LHCN-M2 (cell line): Measurements from ENCODE around the gene SLIT1. TPM values are rescaled to one million over a fixed set of nuclear protein-coding genes. Genes with fewer than 3 reads are reported as not detected.

Experiments
- DNase-seq: peaks from one replicate; pipeline ENCODE4 v3.0.0-alpha.2; 2012; ENCODE audit warnings: low read depth
- total RNA-seq: library from RNA; depleted of rRNA; stranded (reverse); fragments of >200 nt; gene quantifications from 2 replicates; pipeline ENCODE4 v1.2.3, GENCODE V29; 2014

The SLIT1 gene
- total RNA-seq, 1 experiment from 2014 or later: under 0.01 TPM

GRCh38 chr10:97065128-97065527 lies 120.6 kb downstream of the SLIT1 start:
- no peak for DNase-seq

DNA sequence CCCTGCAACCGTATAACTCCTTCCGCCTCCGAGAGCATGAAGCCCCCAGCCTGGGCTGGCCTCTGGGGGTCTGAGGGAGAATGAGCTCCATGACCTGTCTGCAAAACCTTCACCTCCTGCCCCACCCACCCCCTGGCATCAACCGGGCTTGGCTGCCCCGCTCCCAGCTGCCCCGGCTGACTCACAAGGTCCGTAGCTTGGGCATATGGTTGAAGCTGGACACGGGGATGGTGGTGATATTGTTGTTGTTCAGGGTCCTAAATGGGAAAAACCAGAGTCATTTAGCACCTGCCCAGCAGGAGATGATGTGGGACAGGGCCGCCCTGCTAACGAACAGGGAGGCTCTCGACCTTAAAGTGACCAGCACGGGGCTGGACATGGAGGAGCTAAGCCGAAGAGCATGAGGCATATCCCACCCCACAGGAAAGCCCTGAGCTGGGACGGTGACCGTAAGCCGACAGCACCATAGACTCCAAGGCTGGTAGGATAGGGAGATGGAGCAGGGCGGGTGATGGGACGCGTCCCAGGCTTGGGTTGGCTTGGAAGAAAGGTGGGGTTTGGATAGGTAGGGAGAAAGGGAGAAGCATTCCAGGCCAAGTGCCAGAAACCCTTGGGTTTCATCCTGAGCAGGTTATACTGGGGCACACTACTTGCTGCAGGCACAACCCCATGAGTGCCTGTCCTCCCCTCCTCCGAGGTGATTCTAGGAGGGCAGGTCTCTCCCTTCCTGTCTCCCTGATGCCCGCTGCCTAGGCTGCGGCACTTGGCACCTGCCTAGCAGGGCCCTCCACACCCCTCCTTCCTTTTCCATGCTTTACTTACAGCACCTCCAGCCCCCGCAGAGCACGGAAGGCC lies 121.5 kb downstream of the SLIT1 start:
- DNase-seq: no peak

- DNase-seq: no peak
Observed at GRCh38 chr10:97063271-97063982, 122.3 kb downstream of the SLIT1 start.

GRCh38 chr10:97062456-97062855 lies 123.3 kb downstream of the SLIT1 start:
- DNase-seq: no peak

DNA sequence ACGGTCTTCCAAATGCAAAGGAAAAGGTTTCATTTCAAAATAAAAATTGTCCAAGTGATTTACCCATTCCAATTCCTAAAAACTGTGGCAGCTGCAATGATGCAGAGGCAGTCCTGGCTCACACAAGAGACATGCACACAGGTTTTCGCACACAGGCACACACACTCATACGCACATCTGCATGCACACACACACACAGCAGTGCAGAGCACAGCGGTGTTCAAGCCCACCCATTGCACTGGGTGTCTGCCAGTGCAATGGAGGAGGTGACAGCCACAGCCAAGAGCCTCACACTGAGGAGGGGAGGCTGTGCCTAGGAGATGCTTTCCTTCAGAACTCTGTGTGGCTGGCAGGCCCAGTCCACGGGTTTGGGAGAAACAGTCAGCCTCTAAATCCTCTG lies 123.7 kb downstream of the SLIT1 start:
- no peak for DNase-seq

GRCh38 chr10:97061423-97061822 lies 124.3 kb downstream of the SLIT1 start:
- no peak for DNase-seq

DNA sequence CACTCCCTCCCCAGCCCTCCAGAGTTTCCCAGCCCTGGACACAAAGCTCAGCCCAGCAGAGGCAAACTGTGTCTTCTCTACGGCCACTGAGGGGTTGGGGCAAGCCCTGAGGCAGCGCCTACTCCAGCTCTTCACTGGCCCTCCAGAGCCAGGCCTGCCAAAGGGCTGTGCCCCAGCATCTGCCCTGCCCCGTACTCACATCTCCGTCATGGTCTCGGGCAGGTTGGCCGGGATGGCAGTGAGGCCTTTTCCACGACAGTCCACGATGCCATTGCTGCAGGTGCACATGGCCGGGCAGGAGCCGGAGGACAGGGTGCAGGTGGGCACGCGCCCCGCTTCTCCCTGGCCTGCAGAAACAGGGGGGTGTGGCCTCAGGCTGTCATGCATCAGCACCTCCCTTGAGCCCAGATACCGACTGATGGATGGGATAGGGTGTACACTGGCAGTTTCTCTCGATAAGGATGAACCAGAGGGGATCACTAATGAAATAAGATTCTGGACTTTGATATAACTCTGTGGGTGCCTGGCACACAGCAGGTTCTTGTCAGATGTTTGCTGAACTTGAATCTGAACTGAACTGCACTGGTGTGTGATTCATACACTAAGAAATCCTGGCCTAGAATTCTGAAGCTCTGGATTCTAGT lies 125.2 kb downstream of the SLIT1 start:
- no peak for DNase-seq

DNA sequence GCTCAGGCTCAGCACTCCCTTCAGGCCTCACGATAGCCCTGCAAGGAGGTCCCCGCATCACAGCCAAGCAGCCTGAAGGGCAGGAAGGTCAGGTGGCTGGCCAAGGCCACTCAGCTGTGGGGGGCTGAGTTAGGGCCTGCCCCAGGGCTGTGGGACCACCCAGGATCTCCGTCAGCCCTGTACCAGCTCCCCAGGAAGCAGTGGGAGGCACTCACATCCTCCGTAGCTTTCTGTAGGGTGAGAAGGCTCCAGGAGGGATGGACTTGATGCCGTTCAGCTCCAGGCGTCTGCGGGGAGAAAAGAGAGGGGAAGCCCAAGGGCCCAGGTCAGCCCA lies 125.9 kb downstream of the SLIT1 start:
- no peak for DNase-seq

- no peak for DNase-seq
Observed at GRCh38 chr10:97059006-97059871, 126.5 kb downstream of the SLIT1 start.

- DNase-seq: no peak
Observed at GRCh38 chr10:97058521-97058920, 127.2 kb downstream of the SLIT1 start.

DNA sequence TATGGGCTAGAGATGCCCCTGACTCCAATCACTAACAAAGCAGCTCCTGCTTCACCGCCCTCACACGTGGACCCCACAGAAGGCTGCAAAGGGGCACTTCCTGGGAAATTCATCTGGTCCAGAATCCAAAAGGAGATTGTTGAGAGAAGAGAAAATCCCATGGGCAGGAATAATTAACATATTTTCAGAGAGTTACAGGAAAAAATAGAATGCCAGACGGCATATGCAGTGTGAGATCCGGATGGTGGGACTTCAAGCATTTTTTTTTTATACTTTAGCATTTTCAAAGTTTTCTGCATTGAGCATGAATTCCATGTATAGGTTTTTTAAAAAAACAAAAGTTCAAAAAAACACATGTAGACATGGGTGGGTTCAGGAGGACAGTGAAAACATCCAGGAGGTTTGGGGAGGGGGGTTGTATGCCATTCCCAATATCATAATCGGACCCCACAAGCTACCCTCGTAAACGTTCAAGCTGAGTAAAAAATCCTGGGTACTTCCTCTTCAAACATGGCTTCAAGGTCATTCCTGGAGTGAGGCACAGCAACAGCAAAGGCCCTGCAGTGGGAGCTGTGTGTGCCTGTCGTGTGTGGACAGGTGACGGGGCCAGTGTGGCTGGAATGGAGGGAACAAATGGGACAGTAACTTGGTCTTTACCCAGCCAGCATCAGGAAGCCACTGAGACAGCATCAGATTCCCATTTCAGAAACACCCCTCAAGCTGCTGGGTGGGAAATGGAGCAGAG lies 128.1 kb downstream of the SLIT1 start:
- DNase-seq: no peak

DNA sequence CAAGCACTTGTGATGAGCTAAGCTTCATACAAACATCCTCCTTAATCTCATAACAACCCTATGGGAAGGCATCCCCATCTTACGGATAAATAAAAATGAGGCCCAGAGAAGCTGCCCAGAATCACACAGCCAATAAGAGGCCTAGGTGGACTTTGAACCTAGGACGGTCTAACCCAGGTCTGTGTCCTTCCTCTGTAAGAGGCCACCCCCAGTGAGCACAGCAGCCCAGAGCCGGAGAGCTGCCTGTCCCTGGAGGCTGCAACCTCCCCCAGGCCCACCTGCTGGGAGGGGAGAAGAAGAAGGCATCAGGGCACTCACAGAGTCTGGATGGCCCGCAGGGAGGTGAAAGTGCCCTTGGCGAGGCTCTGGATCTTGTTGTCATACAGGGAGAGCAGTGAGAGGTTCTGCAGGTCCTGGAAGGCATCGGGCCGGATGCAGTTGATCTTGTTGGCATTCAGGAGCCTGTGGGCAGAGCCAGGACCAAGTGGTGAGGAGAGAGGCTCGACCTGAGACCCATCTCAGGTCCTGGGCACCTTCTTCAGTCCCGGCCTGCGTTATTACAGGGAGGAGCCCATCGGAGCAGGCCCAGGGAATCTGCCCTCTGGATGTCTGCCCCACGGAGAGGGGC lies 129.6 kb downstream of the SLIT1 start:
- no peak for DNase-seq

GRCh38 chr10:97053276-97053675 lies 132.5 kb downstream of the SLIT1 start:
- DNase-seq: no peak

DNA sequence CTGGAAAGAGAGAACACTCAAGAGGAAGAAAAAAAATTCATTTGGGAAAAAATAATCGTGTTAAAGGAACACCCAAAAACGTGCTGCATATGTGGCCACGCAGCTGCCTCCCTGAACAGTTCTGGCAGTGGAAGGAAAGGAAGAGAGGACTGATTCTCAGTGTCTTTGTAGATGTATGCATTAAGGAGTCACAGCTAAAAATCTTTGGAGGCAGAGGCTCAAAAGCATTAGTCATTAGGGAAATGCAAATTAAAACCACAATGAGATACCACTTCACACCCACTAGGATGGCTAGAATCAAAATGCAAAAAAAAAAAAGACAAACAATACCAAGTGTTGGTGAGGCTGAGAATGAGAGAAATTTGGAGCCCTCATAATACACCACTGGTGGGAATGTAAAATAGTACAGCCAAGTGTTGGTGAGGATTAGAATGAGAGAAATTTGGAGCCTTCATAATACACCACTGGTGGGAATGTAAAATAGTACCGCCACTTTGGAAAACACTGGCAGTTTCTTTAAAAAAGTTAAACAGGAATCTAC lies 134.7 kb downstream of the SLIT1 start:
- DNase-seq: no peak

DNA sequence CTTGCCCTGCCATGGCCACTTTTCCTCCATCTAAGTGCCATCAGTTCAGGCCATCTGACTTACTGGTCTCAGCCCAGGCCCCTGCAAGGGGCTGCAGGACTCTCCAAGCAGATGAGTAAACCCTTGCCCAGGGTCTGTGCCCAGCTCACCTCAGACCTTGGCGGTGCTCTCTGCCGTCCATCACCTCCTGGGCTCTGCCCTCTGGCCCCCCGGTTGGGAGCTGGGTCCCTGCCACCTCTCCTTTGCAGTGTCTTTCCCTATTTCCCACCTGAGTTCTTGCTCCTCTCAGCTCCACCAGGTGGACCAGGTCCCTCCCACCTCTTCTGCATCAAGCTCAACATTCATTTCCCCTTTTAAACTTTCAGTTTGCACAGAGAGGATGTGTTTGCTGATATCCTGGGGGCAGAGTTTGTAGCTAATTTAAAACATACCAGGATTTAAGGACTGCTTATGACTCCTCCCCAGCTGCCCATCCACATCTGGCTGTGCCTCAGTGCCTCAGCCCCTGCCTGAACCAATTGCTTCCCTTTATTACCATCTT lies 135.5 kb downstream of the SLIT1 start:
- no peak for DNase-seq

DNA sequence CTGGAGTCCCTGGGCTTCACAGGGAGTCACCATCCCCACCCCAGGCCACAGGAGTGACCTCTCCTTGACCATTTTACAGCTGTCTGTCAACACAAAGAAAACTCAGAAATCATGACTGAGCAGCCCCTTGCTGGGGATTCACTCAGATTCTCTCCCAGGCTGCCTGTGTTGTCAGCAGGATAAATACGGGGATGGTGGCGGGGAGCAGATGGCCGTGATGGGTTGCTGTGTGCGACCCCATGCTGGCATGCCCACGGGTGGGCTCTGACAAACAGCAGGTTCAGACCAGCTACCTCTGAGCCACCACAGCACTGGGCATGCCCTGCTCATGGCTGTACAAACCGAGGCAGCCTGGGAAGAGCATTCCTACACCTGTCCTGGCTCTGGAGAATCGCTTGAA lies 136.1 kb downstream of the SLIT1 start:
- no peak for DNase-seq

- DNase-seq: no peak
Observed at GRCh38 chr10:97048649-97049427, 136.9 kb downstream of the SLIT1 start.

GRCh38 chr10:97047788-97048187 lies 138.0 kb downstream of the SLIT1 start:
- DNase-seq: no peak

DNA sequence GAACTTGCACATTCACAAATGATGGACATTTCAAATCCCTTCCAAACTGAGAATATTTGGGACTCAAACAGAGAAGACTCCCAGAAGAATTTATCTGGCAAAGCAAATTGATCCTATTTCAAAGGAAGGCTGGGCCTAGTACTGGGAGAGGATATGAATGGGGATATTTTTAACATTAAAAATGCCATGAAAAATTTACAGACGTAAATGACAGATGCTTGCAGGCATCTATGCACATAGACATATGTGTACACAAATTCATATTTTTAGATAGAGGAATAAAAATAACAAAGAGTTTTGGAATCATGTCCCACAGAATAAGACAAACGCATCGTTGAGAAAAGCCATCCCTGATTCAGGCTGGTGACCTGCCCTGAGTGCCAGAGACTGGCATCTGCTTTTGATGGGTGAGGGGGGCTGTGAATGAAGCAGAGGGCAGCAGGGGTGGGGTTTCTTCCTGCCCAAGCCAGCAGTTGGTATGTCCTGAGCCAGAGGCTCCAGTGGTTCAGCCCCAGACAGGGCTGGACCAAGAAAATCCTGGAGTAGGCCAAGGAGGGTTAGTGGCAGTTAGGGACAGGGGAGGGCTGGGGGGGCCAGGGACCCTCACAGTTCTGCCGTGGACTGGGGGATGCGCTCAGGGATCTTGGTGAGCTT lies 138.5 kb downstream of the SLIT1 start:
- no peak for DNase-seq
